KMS-11 (cell line): Measurements from ENCODE around the gene RNASE11.

Experiments
- H2AFZ ChIP-seq: fragments of 200-600 bp; sonication (generic); 2 replicates; pipeline ENCODE4 v1.6.1; 2016; ENCODE audit warnings: antibody characterized with exemption, mixed run types, low read depth
- H3K27ac ChIP-seq: fragments of 200-600 bp; sonication (generic); 2 replicates; pipeline ENCODE4 v1.6.1; 2016; ENCODE audit warnings: mild to moderate bottlenecking, mixed run types
- H3K27me3 ChIP-seq: fragments of 200-600 bp; sonication (generic); 2 replicates; pipeline ENCODE4 v1.6.1; 2017; ENCODE audit warnings: mild to moderate bottlenecking, low read depth, mixed run types, moderate library complexity; ENCODE audit not compliant: insufficient read depth
- H3K36me3 ChIP-seq: fragments of 200-600 bp; sonication (generic); 2 replicates; pipeline ENCODE4 v1.6.1; 2017; ENCODE audit warnings: mild to moderate bottlenecking, mixed run types; ENCODE audit not compliant: insufficient read depth
- H3K4me1 ChIP-seq: fragments of 200-600 bp; sonication (generic); 2 replicates; pipeline ENCODE4 v1.6.1; 2016; ENCODE audit warnings: mild to moderate bottlenecking, low read depth, mixed run types; ENCODE audit not compliant: poor library complexity, severe bottlenecking
- H3K4me2 ChIP-seq: fragments of 200-600 bp; sonication (generic); 2 replicates; pipeline ENCODE4 v1.7.0; 2016; ENCODE audit warnings: mild to moderate bottlenecking, mixed run types
- H3K4me3 ChIP-seq: fragments of 200-600 bp; sonication (generic); IDR thresholded peaks from 2 replicates; pipeline ENCODE4 v1.6.1; 2017; ENCODE audit warnings: low read depth, low read length, mixed read lengths; ENCODE audit not compliant: insufficient read depth
- H3K79me2 ChIP-seq: fragments of 200-600 bp; sonication (generic); 2 replicates; pipeline ENCODE4 v1.6.1; 2016; ENCODE audit warnings: low read depth, mixed run types; ENCODE audit not compliant: insufficient read depth
- H3K9ac ChIP-seq: fragments of 200-600 bp; sonication (generic); 2 replicates; pipeline ENCODE4 v1.6.1; 2016; ENCODE audit warnings: mild to moderate bottlenecking, mixed run types
- H4K20me1 ChIP-seq: fragments of 200-600 bp; sonication (generic); 2 replicates; pipeline ENCODE4 v1.6.1; 2016; ENCODE audit warnings: mild to moderate bottlenecking, mixed run types; ENCODE audit not compliant: insufficient read depth
- CTCF ChIP-seq: fragments of 200-600 bp; sonication (generic); conservative IDR thresholded peaks from 2 replicates; pipeline ENCODE4 v1.6.1; 2017; ENCODE audit warnings: low read depth, mild to moderate bottlenecking, antibody characterized with exemption, low read length, moderate library complexity, mixed read lengths

RNASE11 gene

GRCh38 chr14:20587489-20588154, at the start of gene RNASE11:
TSS of gene RNASE11 (minus strand) at chr14:20588001.
- H3K27ac ChIP-seq = no peak within 1 kb of the TSS
- no peaks in the 10 kb centered on the region for H3K79me2 ChIP-seq
- no peak within 1 kb of the TSS for H3K4me2 ChIP-seq
- no peak for TF ChIP-seq CTCF
- H3K27me3 ChIP-seq = no peaks in the 10 kb centered on the region
- H3K9ac ChIP-seq = no peak within 1 kb of the TSS
- H4K20me1 ChIP-seq = no peaks in the 10 kb centered on the region
- no peaks in the 10 kb centered on the region for H3K4me1 ChIP-seq
- no peak within 1 kb of the TSS for H2AFZ ChIP-seq
- no peak within 1 kb of the TSS for H3K4me3 ChIP-seq
- no peaks in the 10 kb centered on the region for H3K36me3 ChIP-seq

- no peaks in the 10 kb centered on the region for H3K79me2 ChIP-seq
- H3K4me2 ChIP-seq = peak overlapping the region; percentile 67; the same call in 1 of the 2 replicates
- no peak overlapping the region for H3K4me3 ChIP-seq
- H3K36me3 ChIP-seq = no peaks in the 10 kb centered on the region
- TF ChIP-seq CTCF = no peak
- no peak overlapping the region; the same call in 1 of the 2 replicates for H3K9ac ChIP-seq
- 0 out of 2 replicates have a peak, but pooled peaks cover under 1% of the 10 kb centered on the region for H3K27me3 ChIP-seq
- H3K27ac ChIP-seq = peak overlapping the region; percentile 16; the same call in 1 of the 2 replicates
- peaks cover 6% of the 10 kb centered on the region for H3K4me1 ChIP-seq
- H4K20me1 ChIP-seq = no peaks in the 10 kb centered on the region
- peak overlapping the region; percentile 59; the same call in 1 of the 2 replicates for H2AFZ ChIP-seq
Measured at GRCh38 chr14:20632831-20633691, 45.3 kb upstream of the RNASE11 start.

GRCh38 chr14:20632448-20632830, 44.6 kb upstream of the RNASE11 start:
- Histone ChIP-seq H3K79me2 (no peaks in the 10 kb centered on the region), H3K27me3 (0 out of 2 replicates have a peak, but pooled peaks cover 3% of the 10 kb centered on the region), H3K4me2 (peak overlapping the region; percentile 67; the same call in 1 of the 2 replicates), H3K9ac (no peak overlapping the region; the same call in 1 of the 2 replicates), H2AFZ (peak overlapping the region; percentile 59; the same call in 1 of the 2 replicates), H3K27ac (peak overlapping the region; percentile 16; the same call in 1 of the 2 replicates), H3K4me3 (no peak overlapping the region), H3K36me3 (no peaks in the 10 kb centered on the region), H4K20me1 (no peaks in the 10 kb centered on the region), H3K4me1 (peaks cover 11% of the 10 kb centered on the region)
- TF ChIP-seq CTCF = no peak

GRCh38 chr14:20631880-20632389, 44.1 kb upstream of the RNASE11 start:
- Histone ChIP-seq H3K4me3 (no peak overlapping the region), H2AFZ (peak overlapping the region; percentile 59), H3K36me3 (no peaks in the 10 kb centered on the region), H4K20me1 (no peaks in the 10 kb centered on the region), H3K9ac (peak overlapping the region; percentile 18; the same call in 1 of the 2 replicates), H3K4me1 (peaks cover 11% of the 10 kb centered on the region), H3K27ac (no peak overlapping the region), H3K27me3 (0 out of 2 replicates have a peak, but pooled peaks cover 3% of the 10 kb centered on the region), H3K4me2 (peak overlapping the region; percentile 80), H3K79me2 (no peaks in the 10 kb centered on the region)
- TF ChIP-seq CTCF = no peak
